ENCODE data around the gene HYAL3. TPM values are rescaled to one million over a fixed set of nuclear protein-coding genes. Genes with fewer than 3 reads are reported as not detected.

Gene HYAL3
- total RNA-seq, 1 experiment from 2014 or later = 10.3 TPM

DNA sequence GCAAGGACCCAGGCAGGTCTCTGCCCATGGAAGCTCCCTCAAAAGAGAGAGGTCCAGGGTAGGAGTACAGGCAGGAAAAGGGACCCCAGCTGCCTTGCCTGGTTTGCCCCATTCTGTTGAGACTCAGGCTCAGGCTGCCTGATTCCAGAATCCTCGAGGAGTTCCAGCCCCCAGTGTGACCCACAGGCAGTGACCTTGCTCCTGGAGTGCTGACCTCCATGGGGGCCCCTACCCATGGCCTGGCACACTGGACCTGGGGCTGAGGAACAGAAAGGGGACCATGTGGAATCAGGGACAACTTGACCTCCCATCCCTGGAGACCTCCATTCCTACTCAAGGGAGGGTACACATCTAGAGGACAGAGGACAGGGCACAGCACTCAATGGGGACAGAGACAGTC, 33.6 kb downstream of the HYAL3 start:
- Histone ChIP-seq H3K9me3 (ENCODE audit: control insufficient read depth in 1 of 2, insufficient read depth in 1 of 2, low read depth in 1 of 2, low read length in 2 of 2) (no peaks in the 10 kb centered on the region), H3K9ac (ENCODE audit: low read length) (peak overlapping the region; percentile 62), H3K79me2 (ENCODE audit: insufficient read depth, low read length) (no peaks in the 10 kb centered on the region), H3K27me3 (ENCODE audit: insufficient read depth, low read length) (no peaks in the 10 kb centered on the region), H3K4me1 (ENCODE audit: control insufficient read depth in 1 of 2, insufficient read depth in 2 of 2, low read length in 2 of 2) (peaks cover 77 to 97% of the 10 kb centered on the region in 2 experiments), H2AFZ (ENCODE audit: low read depth, low read length, poor library complexity, severe bottlenecking) (no peak overlapping the region), H3K4me2 (ENCODE audit: low read length) (peak overlapping the region; percentile 80), H3K4me3 (replicated peaks in 1 of 2; ENCODE audit: low read depth in 1 of 2, low read length in 2 of 2) (peak overlapping the region in 1 of 2 experiments; percentile 36; a peak in 2 of 4 replicates), H4K20me1 (ENCODE audit: insufficient read depth) (no peaks in the 10 kb centered on the region), H3K9me2 (ENCODE audit: insufficient read depth) (no peaks in the 10 kb centered on the region), H3K36me3 (ENCODE audit: control insufficient read depth in 1 of 2, insufficient read depth in 2 of 2, low read length in 2 of 2) (no peaks in the 10 kb centered on the region), H3K27ac (ENCODE audit: low read depth, low read length) (peak overlapping the region; percentile 86)
- BruUV-seq (replicated peaks) = no TSS peak
- intact Hi-C loops (cut with micrococcal nuclease) = no loop called here
- DNase-seq (ENCODE audit: low read depth, low spot score) (no peak), ATAC-seq (no peak)
- RAD21 ChIA-PET (ENCODE audit: low non-redundant PET in 1 of 2, low total read pairs in 2 of 2, uncharacterized antibody in 2 of 2, unreplicated experiment in 2 of 2) = no interaction called here
- POLR2A ChIA-PET = interaction anchor here (1.4 kb wide), 1 partner anchor 34 kb away, joined by 6 read pairs; the partner anchor contains the start of genes HYAL3 and NAA80
- TF ChIP-seq ZBTB33 (IDR thresholded peaks at IDR 0.05; ENCODE audit: extremely low read depth, insufficient replicate concordance, low read length) (no peak), YY1 (IDR thresholded peaks at IDR 0.05; ENCODE audit: extremely low read depth, insufficient replicate concordance, low read depth, low read length) (no peak), REST (IDR thresholded peaks at IDR 0.05; ENCODE audit: low read depth) (no peak), ZFX (IDR thresholded peaks at IDR 0.05) (no peak), EGR1 (IDR thresholded peaks at IDR 0.05; ENCODE audit: low read depth) (no peak), JUND (IDR thresholded peaks at IDR 0.05) (no peak), FOSL1 (IDR thresholded peaks at IDR 0.05; ENCODE audit: low read depth) (no peak), TCF7L2 (IDR thresholded peaks at IDR 0.05; ENCODE audit: borderline replicate concordance, extremely low read depth, insufficient read depth, insufficient read length) (no peak), EZH2phosphoT487 (IDR thresholded peaks at IDR 0.05; ENCODE audit: borderline replicate concordance) (no peak), CEBPB (IDR thresholded peaks at IDR 0.05; ENCODE audit: low read depth) (no peak)
- CTCF ChIA-PET = interaction anchor here (1.3 to 2.9 kb wide), 2 partner anchors 19 to 39 kb away, joined by 4 to 17 read pairs; no protein-coding TSS in a partner anchor

All from HCT116 (cell line).